WERI-Rb-1 (cell line): ENCODE measurements around the gene LRP5.
"Not testable (repeated sequence)": the region's sequence is repeated elsewhere in the genome, so short reads cannot be mapped to it uniquely, and the experiment has no call there.

Source experiments
- DNase-seq: peaks from one replicate; pipeline ENCODE4 v3.0.0-alpha.2; 2020
- H3K27ac ChIP-seq: fragments of 250-450 bp; sonication (Bioruptor Pico); 2 replicates; pipeline ENCODE4 v1.5.1; 2020; ENCODE audit warnings: mild to moderate bottlenecking, moderate library complexity
- H3K27me3 ChIP-seq: fragments of 250-450 bp; sonication (Bioruptor Pico); 2 replicates; pipeline ENCODE4 v1.5.1; 2021; ENCODE audit warnings: mild to moderate bottlenecking, low read depth, moderate library complexity; ENCODE audit not compliant: insufficient read depth, severe bottlenecking
- H3K36me3 ChIP-seq: fragments of 250-450 bp; sonication (Bioruptor Pico); 2 replicates; pipeline ENCODE4 v1.5.1; 2020; ENCODE audit warnings: mild to moderate bottlenecking, moderate library complexity
- H3K4me3 ChIP-seq: 2 replicates; pipeline ENCODE4 v1.5.1; 2011; ENCODE audit warnings: low read depth, mild to moderate bottlenecking, control low read depth, low read length
- H3K9me3 ChIP-seq: fragments of 250-450 bp; sonication (Bioruptor Pico); 2 replicates; pipeline ENCODE4 v1.5.1; 2021; ENCODE audit warnings: mild to moderate bottlenecking, moderate library complexity; ENCODE audit not compliant: severe bottlenecking
- TF ChIP-seq, protein P1 (sequence below): IDR thresholded peaks from 2 replicates; pipeline ENCODE4 v1.5.1; 2011; ENCODE audit warnings: low read depth, mild to moderate bottlenecking, control low read depth, inconsistent platforms, low read length

LRP5 gene

DNA sequence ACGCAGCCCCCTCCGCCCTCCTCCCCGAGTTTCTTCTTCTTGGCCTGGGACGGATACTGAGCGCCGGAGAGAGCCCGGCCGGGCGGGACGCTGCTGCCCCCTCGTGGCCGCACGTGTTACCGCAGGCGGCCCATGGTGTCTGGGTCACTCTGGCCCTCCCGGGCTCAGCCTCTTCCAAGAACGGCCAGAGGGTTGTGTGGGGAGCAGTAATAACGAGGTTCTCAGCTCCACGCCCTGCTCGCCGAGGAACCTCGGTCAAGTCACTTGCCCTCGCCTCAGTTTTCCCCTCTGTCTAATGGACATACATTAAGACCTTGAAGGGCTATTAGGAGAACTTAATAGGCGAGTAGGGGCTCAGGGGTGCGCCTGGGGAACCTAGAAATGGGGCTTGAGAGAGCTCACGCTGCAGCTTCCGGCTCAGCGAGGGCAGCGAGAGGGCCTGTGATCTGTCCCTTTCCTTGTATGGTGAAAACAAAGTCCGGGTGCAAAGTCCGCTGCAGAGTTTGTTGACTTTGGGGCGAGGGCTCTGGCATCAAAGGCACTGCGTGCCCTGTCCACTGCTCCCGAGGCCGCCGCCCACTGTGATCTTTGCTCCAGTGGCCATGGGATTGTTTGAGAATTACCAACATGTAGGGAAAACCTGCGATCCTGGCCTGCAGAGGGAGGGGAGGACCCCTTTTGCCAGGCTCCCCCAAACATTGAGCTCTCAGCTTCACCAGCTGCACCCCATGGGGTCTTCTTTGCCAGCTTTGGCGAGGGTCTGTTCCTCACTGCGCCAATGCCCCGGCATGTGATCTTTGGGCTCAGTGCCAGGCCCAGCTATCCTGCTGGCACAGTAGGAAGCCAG lies 14.4 kb upstream of the LRP5 start:
- TF ChIP-seq, protein P1, sequence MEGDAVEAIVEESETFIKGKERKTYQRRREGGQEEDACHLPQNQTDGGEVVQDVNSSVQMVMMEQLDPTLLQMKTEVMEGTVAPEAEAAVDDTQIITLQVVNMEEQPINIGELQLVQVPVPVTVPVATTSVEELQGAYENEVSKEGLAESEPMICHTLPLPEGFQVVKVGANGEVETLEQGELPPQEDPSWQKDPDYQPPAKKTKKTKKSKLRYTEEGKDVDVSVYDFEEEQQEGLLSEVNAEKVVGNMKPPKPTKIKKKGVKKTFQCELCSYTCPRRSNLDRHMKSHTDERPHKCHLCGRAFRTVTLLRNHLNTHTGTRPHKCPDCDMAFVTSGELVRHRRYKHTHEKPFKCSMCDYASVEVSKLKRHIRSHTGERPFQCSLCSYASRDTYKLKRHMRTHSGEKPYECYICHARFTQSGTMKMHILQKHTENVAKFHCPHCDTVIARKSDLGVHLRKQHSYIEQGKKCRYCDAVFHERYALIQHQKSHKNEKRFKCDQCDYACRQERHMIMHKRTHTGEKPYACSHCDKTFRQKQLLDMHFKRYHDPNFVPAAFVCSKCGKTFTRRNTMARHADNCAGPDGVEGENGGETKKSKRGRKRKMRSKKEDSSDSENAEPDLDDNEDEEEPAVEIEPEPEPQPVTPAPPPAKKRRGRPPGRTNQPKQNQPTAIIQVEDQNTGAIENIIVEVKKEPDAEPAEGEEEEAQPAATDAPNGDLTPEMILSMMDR = peak; percentile 93
- peak; percentile 82 for DNase-seq
- H3K27me3 ChIP-seq = no peaks in the 10 kb centered on the region
- H3K9me3 ChIP-seq = no peaks in the 10 kb centered on the region
- no peak overlapping the region for H3K4me3 ChIP-seq
- no peaks in the 10 kb centered on the region for H3K36me3 ChIP-seq
- no peak overlapping the region for H3K27ac ChIP-seq

DNA sequence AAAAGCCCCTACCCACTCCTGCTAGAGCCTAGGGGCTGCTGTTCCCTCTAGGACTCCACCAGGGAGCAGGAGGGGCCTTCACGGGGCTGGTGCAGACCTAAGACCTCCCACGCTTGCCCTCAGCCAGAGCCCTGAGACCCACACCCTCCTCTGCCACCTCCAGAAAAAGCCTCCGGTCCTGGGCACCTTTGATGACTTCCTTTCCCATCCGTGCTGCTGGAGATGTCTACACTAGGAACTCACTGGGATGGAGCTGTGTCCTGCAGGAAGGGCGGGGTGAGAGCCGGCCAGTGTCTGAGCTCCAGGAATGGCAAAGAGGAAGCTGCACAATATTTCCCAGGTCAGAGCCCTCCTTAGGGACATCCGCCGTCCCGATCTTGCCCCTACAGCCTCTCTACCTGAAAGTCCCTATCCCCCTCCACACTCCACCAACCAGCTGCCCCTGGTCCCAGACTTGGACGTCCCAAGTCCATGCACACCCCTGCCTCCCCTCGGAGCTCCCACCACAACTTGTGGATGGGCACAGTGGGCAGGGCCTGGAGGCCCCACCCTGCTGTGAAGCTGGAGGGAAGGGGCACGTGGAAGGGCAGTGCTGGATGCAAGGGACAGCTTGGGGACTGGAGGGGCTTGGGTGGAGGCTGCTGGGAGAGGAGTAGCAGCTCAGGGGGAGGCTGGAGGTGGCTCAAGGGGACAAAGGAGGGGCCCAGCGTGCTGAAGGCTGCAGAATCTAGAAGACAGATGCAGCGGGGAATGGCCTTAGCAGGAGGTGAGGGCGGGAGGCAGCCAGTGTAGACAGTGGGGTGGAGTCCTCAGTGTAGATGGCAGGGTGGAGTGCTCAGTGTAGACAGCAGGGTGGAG lies 13.5 kb upstream of the LRP5 start:
- TF ChIP-seq, protein P1 = no peak
- H3K27ac ChIP-seq = no peak overlapping the region

DNA sequence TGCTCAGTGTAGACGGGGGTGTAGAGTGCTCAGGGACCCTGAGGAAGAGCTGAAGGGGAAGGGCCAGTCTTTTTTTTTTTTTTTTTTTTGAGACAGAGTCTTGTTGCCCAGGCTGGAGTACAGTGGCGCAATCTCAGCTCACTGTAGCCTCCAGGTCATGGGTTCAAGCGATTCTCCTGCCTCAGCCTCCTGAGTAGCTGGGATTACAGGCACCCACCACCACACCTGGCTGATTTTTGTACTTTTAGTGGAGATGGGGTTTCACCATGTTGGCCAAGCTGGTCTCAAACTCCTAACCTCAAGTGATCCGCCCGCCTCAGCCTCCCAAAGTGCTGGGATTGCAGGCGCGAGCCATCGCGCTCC lies 12.9 kb upstream of the LRP5 start:
- H3K9me3 ChIP-seq, H3K27ac ChIP-seq, H3K4me3 ChIP-seq, DNase-seq, H3K27me3 ChIP-seq, H3K36me3 ChIP-seq: not testable (repeated sequence)

More for the DNA sequence above, 13.5 kb upstream of the LRP5 start:
- Histone ChIP-seq H3K36me3 (no peaks in the 10 kb centered on the region), H3K27me3 (no peaks in the 10 kb centered on the region), H3K4me3 (no peak overlapping the region), H3K9me3 (no peaks in the 10 kb centered on the region)
- DNase-seq = no peak

DNA sequence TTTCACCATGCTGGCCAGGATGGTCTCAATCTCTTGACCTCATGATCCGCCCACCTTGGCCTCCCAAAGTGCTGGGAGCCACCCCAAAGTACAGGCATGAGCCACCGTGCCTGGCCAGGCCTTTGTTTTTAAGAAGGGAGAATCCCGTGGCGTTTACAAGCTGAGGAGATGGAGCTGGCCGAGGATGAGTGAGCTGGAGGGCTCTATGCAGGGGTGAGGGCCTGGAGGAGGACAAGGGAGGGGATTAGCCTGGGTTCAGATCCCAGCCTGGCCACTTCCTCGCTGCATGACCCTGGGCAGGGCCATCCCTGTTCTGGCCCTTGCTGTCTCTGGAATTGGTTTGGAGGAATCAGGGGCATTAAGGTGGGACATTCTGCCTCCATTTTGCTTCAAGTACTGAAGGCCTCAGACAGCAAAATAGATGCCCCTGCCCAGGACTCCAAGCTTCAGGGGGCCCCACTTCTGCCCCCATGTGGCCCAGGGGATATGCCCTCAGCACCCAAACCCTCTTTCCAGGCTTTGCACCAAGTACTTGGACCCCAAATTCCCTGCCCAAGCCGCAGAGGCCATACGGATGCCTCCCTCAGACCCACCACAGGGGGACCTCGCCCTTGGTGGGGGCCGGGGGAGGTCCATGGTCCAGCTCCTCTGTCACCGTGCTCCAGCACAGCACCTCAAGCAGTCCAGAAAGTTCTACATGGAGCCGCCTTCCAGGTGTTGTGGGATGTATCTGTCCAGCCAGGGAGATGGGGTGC lies 12.1 kb upstream of the LRP5 start:
- no peak overlapping the region for H3K27ac ChIP-seq
- no peak for DNase-seq
- no peaks in the 10 kb centered on the region for H3K27me3 ChIP-seq
- H3K36me3 ChIP-seq = no peaks in the 10 kb centered on the region
- TF ChIP-seq, protein P1 = no peak
- peaks cover 2% of the 10 kb centered on the region for H3K9me3 ChIP-seq
- H3K4me3 ChIP-seq = no peak overlapping the region

DNA sequence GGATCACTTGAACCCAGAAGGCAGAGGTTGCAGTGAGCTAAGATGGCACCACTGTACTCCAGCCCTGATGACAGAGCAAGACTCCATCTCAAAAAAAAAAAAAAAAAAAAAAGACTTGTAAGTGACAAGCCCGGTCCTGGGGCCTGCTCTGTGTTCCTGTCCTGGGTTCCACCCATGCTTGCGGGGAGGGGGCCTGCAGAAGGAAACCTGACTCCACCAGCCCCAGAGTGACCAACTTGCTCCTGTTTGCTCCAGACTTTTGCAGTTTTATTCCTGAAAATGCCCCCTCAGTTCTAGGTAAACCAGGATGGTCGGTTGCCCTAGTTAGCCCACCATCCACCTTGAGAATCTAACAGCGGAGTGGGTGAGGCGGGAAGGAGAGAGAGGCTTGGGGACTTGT lies 10.1 kb upstream of the LRP5 start:
- Histone ChIP-seq H3K27me3 (no peaks in the 10 kb centered on the region), H3K9me3 (peaks cover 2% of the 10 kb centered on the region), H3K4me3 (no peak overlapping the region), H3K36me3 (no peaks in the 10 kb centered on the region), H3K27ac (no peak overlapping the region)
- TF ChIP-seq, protein P1 = no peak
- DNase-seq = no peak

DNA sequence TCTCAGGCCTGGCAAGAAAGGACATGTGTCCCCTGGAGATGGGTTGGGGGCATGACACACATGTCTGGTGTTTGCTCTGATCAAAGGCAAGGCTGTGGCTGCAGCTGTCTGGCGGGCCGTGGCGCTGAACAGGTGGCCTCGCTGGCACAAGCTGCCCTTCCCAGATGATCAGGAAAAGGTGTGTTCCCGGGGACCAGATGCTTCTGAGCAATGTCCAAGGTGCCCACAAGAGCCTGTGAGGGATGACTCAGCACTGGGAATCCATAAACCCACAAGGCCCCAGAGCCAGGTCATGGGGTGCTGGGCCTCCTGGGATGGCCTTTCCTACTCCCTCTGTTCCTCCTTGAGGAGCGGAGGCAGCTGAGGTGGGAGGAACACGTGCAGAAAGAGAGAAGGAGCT lies 9.7 kb upstream of the LRP5 start:
- TF ChIP-seq, protein P1 = no peak
- no peak overlapping the region for H3K27ac ChIP-seq
- H3K36me3 ChIP-seq = no peaks in the 10 kb centered on the region
- H3K9me3 ChIP-seq = peaks cover 2% of the 10 kb centered on the region
- no peaks in the 10 kb centered on the region for H3K27me3 ChIP-seq
- DNase-seq = no peak
- no peak overlapping the region for H3K4me3 ChIP-seq
